Neutrophil (primary cell): ENCODE results near the gene EEPD1.
"Not testable (repeated sequence)": the region's sequence is repeated elsewhere in the genome, so short reads cannot be mapped to it uniquely, and the experiment has no call there.

Experiments
- H3K27ac ChIP-seq: fragments of 200-600 bp; sonication (generic); 2 replicates; pipeline ENCODE4 v1.5.1; 2016; ENCODE audit warnings: mild to moderate bottlenecking, moderate library complexity
- H3K27me3 ChIP-seq: fragments of 200-600 bp; sonication (generic); 2 replicates; pipeline ENCODE4 v1.6.0; 2016; ENCODE audit warnings: mild to moderate bottlenecking
- H3K36me3 ChIP-seq: fragments of 200-600 bp; sonication (generic); 2 replicates; pipeline ENCODE4 v1.5.1; 2017
- H3K4me1 ChIP-seq, 2 experiments: fragments of 200-600 bp in 1 of 2; sonication (generic) in 1 of 2; 1 replicate in 1 of 2; 2 replicates in 1 of 2; pipeline versions ENCODE4 v1.5.1 to v1.6.1; 2013 to 2016; ENCODE audit warnings: low read depth in 1 of 2, low read length in 1 of 2, mild to moderate bottlenecking in 1 of 2, moderate library complexity in 1 of 2; ENCODE audit not compliant: control insufficient read depth in 1 of 2, insufficient read depth in 1 of 2
- H3K4me3 ChIP-seq, 2 experiments: fragments of 200-600 bp in 1 of 2; sonication (generic) in 1 of 2; 1 replicate in 1 of 2; 2 replicates in 1 of 2; pipeline ENCODE4 v1.5.1; 2013 to 2016; ENCODE audit warnings: low read depth in 1 of 2, low read length in 1 of 2, mild to moderate bottlenecking in 1 of 2, moderate library complexity in 1 of 2
- H3K9me3 ChIP-seq: fragments of 200-600 bp; sonication (generic); 2 replicates; pipeline ENCODE4 v1.5.1; 2016
- TF ChIP-seq, protein P1 (sequence below): fragments of 200-600 bp; sonication (generic); IDR thresholded peaks from 2 replicates; pipeline ENCODE4 v1.5.1; 2016; ENCODE audit warnings: antibody characterized with exemption

Gene EEPD1

DNA sequence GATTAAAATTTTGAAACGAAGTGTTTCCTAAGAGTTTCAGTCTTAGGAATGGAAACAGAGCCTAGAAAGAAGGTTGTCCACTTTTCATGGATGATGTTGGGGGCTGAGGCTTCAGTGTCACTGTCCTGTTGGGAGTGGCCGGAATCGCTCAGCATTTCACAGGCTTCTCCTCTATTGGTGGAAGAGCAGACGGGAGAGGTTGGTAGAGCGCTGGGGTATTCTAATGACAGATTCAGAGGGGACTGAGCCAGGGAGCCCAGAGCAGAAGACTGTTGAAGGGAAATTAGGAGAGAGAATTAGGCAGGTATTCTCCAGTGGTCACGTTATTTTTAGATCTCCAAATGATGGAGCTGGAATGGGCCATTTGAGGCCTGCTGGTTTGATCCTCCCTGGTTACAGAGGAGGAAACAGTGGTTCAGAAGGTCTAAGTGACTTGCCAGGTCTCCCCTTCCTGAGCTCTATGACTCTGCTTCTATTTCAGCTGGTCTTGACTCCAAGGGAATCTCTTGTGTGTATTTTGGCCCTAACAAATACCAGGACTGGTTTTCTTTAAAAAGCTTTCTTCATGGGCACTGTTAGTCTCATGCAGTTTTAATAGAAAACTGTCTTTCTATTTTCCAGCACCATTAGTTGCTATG lies 35.7 kb upstream of the EEPD1 start:
- no peak overlapping the region for H3K4me3 ChIP-seq
- H3K4me1 ChIP-seq, result peaks cover 42 to 50% of the 10 kb centered on the region in 2 experiments
- no peaks in the 10 kb centered on the region for H3K27me3 ChIP-seq
- no peaks in the 10 kb centered on the region for H3K36me3 ChIP-seq
- no peaks in the 10 kb centered on the region for H3K9me3 ChIP-seq
- TF ChIP-seq, protein P1, sequence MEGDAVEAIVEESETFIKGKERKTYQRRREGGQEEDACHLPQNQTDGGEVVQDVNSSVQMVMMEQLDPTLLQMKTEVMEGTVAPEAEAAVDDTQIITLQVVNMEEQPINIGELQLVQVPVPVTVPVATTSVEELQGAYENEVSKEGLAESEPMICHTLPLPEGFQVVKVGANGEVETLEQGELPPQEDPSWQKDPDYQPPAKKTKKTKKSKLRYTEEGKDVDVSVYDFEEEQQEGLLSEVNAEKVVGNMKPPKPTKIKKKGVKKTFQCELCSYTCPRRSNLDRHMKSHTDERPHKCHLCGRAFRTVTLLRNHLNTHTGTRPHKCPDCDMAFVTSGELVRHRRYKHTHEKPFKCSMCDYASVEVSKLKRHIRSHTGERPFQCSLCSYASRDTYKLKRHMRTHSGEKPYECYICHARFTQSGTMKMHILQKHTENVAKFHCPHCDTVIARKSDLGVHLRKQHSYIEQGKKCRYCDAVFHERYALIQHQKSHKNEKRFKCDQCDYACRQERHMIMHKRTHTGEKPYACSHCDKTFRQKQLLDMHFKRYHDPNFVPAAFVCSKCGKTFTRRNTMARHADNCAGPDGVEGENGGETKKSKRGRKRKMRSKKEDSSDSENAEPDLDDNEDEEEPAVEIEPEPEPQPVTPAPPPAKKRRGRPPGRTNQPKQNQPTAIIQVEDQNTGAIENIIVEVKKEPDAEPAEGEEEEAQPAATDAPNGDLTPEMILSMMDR, result no peak
- peak overlapping the region; percentile 91 for H3K27ac ChIP-seq

DNA sequence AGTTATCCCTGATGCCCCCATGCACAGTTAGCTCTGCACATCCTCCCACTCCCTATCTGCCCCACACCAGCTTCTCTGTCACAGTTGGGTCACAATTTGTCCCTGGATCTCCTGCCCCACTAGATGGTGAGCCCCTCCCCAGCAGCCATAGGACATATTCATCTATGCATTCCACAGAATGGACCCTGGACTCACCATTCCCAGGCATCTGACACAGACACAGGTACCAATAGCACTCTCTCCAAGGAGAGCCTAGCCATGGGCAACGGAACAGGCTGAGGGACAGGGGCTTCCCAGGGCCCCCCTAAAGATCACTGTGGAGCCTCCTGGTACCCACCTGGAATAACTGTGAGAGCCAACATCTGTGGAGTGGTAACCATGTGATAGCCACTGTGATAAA lies 34.7 kb upstream of the EEPD1 start:
- Histone ChIP-seq H3K27ac (peak overlapping the region; percentile 91), H3K36me3 (no peaks in the 10 kb centered on the region), H3K27me3 (no peaks in the 10 kb centered on the region), H3K9me3 (no peaks in the 10 kb centered on the region), H3K4me3 (no peak overlapping the region), H3K4me1 (peaks cover 45 to 53% of the 10 kb centered on the region in 2 experiments)
- TF ChIP-seq, protein P1, result no peak

DNA sequence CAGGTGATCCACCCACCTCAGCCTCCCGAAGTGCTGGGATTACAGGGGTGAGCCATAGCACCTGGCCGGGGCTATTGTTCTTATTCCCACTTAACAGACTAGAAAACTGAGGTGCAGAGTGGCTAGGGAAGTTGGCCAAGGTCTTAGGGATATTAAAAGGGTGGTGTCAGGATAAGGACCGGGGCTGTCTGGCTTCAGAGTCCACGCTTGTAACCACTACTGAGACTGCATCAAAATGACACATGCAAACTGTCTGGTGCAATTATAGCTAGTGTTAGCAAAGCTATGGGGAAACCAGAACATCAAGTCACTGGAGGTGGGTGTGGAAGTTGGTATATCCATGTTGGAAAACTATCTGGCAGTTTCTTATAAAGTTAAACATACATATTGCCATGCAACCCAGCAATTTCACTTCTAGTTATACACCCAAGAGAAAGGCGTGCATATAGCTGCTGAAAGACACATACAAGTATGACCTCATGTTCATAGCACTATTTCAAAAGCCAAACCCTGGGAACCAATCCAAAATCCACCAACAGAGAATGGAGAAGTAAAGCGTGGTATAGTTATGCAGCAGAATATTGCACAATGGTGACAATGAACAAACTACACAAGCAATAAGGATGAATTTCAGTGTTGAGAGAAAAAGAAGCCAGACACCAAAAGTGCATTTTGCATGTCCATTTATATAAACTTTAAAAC lies 33.9 kb upstream of the EEPD1 start:
- peaks cover 45 to 61% of the 10 kb centered on the region in 2 experiments for H3K4me1 ChIP-seq
- peak overlapping the region; percentile 29 to 46 for H3K4me3 ChIP-seq
- peak overlapping the region; percentile 91 for H3K27ac ChIP-seq
- no peaks in the 10 kb centered on the region for H3K27me3 ChIP-seq
- no peaks in the 10 kb centered on the region for H3K9me3 ChIP-seq
- no peaks in the 10 kb centered on the region for H3K36me3 ChIP-seq
- TF ChIP-seq, protein P1, result peak; percentile 16

DNA sequence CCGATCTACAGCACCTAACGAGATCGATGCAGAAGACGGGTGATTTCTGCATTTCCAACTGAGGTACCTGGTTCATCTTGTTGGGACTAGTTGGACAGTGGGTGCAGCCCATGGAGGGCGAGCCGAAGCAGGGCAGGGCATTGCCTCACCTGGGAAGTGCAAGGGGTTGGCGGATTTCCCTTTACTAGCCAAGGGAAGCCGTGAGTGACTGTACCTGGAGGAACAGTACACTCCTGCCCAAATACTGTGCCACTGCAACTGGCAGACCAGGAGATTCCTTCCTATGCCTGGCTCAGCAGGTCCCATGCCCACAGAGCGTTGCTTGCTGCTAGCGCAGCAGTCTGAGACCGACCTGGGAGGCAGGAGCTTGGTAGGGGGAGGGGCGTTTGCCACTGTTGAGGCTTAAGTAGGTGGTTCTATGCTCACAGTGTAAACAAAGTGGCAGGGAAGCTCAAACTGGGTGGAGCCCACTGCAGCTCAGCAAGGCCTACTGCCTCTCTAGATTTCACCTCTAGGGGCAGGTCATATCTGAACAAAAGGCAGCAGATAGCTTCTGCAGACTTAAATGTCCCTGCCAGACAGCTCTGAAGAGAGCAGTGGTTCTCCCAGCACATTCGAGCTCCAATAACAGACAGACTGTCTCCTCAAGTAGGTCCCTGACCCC lies 32.9 kb upstream of the EEPD1 start:
- not testable (repeated sequence) for H3K27me3 ChIP-seq, H3K9me3 ChIP-seq, H3K36me3 ChIP-seq
- Histone ChIP-seq H3K4me3 (peak overlapping the region; percentile 19 to 46), H3K27ac (peak overlapping the region; percentile 91), H3K4me1 (peaks cover 48 to 71% of the 10 kb centered on the region in 2 experiments)

GRCh38 chr7:36125630-36126029 lies 27.4 kb upstream of the EEPD1 start:
- H3K36me3 ChIP-seq, H3K9me3 ChIP-seq, H3K4me3 ChIP-seq, H3K27me3 ChIP-seq: not testable (repeated sequence)
- H3K27ac ChIP-seq, result peak overlapping the region; percentile 59
- H3K4me1 ChIP-seq, result peaks cover 43 to 61% of the 10 kb centered on the region in 2 experiments

- Histone ChIP-seq H3K27ac (peak overlapping the region; percentile 59), H3K9me3 (no peaks in the 10 kb centered on the region), H3K4me1 (peaks cover 29 to 48% of the 10 kb centered on the region in 2 experiments), H3K4me3 (no peak overlapping the region), H3K27me3 (no peaks in the 10 kb centered on the region), H3K36me3 (no peaks in the 10 kb centered on the region)
- TF ChIP-seq, protein P1, result no peak
Measured at GRCh38 chr7:36127075-36127740, 25.8 kb upstream of the EEPD1 start.
